OCI-LY3 (cell line): ENCODE results near the gene IFNG-AS1.

Source experiments
- H2AFZ ChIP-seq: fragments of 200-600, 300-600 bp; shearing (Covaris generic); 2 replicates; pipeline ENCODE4 v1.6.0; 2014; ENCODE audit warnings: antibody characterized with exemption, low read depth, low read length
- H3K27ac ChIP-seq: fragments of 200-600, 300-600 bp; sonication (generic); 2 replicates; pipeline ENCODE4 v1.5.1; 2014; ENCODE audit warnings: mild to moderate bottlenecking, low read length, moderate library complexity, mixed read lengths
- H3K27me3 ChIP-seq: fragments of 200-600, 300-600 bp; sonication (generic); 2 replicates; pipeline ENCODE4 v1.6.1; 2014; ENCODE audit warnings: low read depth, low read length, mixed read lengths
- H3K36me3 ChIP-seq: fragments of 200-600, 300-600 bp; sonication (generic); replicated peaks from 2 replicates; pipeline ENCODE3; 2014; ENCODE audit warnings: low read depth, low read length, mixed read lengths
- H3K4me1 ChIP-seq: fragments of 300-600, 200-600 bp; sonication (generic); 2 replicates; pipeline ENCODE4 v1.6.1; 2014; ENCODE audit warnings: low read length, mixed read lengths
- H3K4me2 ChIP-seq: fragments of 200-600, 300-600 bp; sonication (generic); 2 replicates; pipeline ENCODE4 v1.6.1; 2014; ENCODE audit warnings: low read length, mixed read lengths
- H3K4me3 ChIP-seq: fragments of 300-600, 200-600 bp; sonication (generic); 2 replicates; pipeline ENCODE4 v1.5.1; 2014; ENCODE audit warnings: antibody characterized with exemption, mild to moderate bottlenecking, low read length, moderate library complexity
- H3K79me2 ChIP-seq: fragments of 300-600, 200-600 bp; shearing (Covaris generic); 2 replicates; pipeline ENCODE4 v1.6.1; 2014; ENCODE audit warnings: mild to moderate bottlenecking, low read length, mixed read lengths
- H3K9ac ChIP-seq: fragments of 300-600, 200-600 bp; shearing (Covaris generic); 2 replicates; pipeline ENCODE4 v1.6.0; 2014; ENCODE audit warnings: mild to moderate bottlenecking, low read length, moderate library complexity
- H3K9me3 ChIP-seq: fragments of 200-600, 300-600 bp; shearing (Covaris generic); 2 replicates; pipeline ENCODE4 v1.6.1; 2014; ENCODE audit warnings: low read length, mixed read lengths; ENCODE audit not compliant: insufficient read depth
- H4K20me1 ChIP-seq: fragments of 200-600, 300-600 bp; sonication (generic); 2 replicates; pipeline ENCODE4 v1.6.1; 2016; ENCODE audit warnings: low read length, mixed read lengths; ENCODE audit not compliant: insufficient read depth
- CTCF ChIP-seq: fragments of 200-600, 300-600 bp; sonication (generic); IDR thresholded peaks from 2 replicates; pipeline ENCODE4 v1.5.1; 2014; ENCODE audit warnings: antibody characterized with exemption, low read length, low read depth
- EZH2phosphoT487 ChIP-seq: fragments of 200-600 bp; shearing (Covaris generic); IDR thresholded peaks from 2 replicates; pipeline ENCODE4 v1.6.1; 2018; ENCODE audit warnings: antibody characterized with exemption, mixed run types, low read depth

IFNG-AS1 gene

GRCh38 chr12:67968725-67969124 lies 20.5 kb upstream of the IFNG-AS1 start:
- H3K4me2 ChIP-seq = no peak overlapping the region
- no peak overlapping the region for H2AFZ ChIP-seq
- 0 out of 2 replicates have a peak, but pooled peaks cover 8% of the 10 kb centered on the region for H3K27me3 ChIP-seq
- H3K36me3 ChIP-seq = no peaks in the 10 kb centered on the region
- TF ChIP-seq EZH2phosphoT487 = no peak
- TF ChIP-seq CTCF = no peak
- no peaks in the 10 kb centered on the region for H3K79me2 ChIP-seq
- no peaks in the 10 kb centered on the region for H4K20me1 ChIP-seq
- no peak overlapping the region for H3K27ac ChIP-seq
- peaks cover 6% of the 10 kb centered on the region; the same call in 1 of the 2 replicates for H3K4me1 ChIP-seq
- no peak overlapping the region for H3K9ac ChIP-seq
- H3K4me3 ChIP-seq = no peak overlapping the region
- H3K9me3 ChIP-seq = no peaks in the 10 kb centered on the region

- no peaks in the 10 kb centered on the region for H4K20me1 ChIP-seq
- TF ChIP-seq EZH2phosphoT487 = no peak
- no peak for TF ChIP-seq CTCF
- 0 out of 2 replicates have a peak, but pooled peaks cover 8% of the 10 kb centered on the region for H3K27me3 ChIP-seq
- H2AFZ ChIP-seq = no peak overlapping the region
- no peak overlapping the region for H3K4me3 ChIP-seq
- H3K9ac ChIP-seq = no peak overlapping the region
- H3K79me2 ChIP-seq = no peaks in the 10 kb centered on the region
- peaks cover 6% of the 10 kb centered on the region; the same call in 1 of the 2 replicates for H3K4me1 ChIP-seq
- H3K27ac ChIP-seq = no peak overlapping the region
- no peak overlapping the region for H3K4me2 ChIP-seq
- H3K36me3 ChIP-seq = no peaks in the 10 kb centered on the region
- no peaks in the 10 kb centered on the region for H3K9me3 ChIP-seq
These were observed 20.0 kb upstream of the IFNG-AS1 start for GRCh38 chr12:67969134-67969802.

- H3K36me3 ChIP-seq = no peaks in the 10 kb centered on the region
- H3K9me3 ChIP-seq = no peaks in the 10 kb centered on the region
- H3K79me2 ChIP-seq = no peaks in the 10 kb centered on the region
- no peak for TF ChIP-seq CTCF
- H2AFZ ChIP-seq = no peak overlapping the region
- no peak overlapping the region for H3K9ac ChIP-seq
- H4K20me1 ChIP-seq = no peaks in the 10 kb centered on the region
- no peak overlapping the region for H3K27ac ChIP-seq
- H3K4me1 ChIP-seq = no peaks in the 10 kb centered on the region
- H3K27me3 ChIP-seq = no peaks in the 10 kb centered on the region
- H3K4me3 ChIP-seq = no peak overlapping the region
- H3K4me2 ChIP-seq = no peak overlapping the region
These were observed 11.6 kb upstream of the IFNG-AS1 start for GRCh38 chr12:67977668-67978067.

GRCh38 chr12:67980391-67980790 lies 8.9 kb upstream of the IFNG-AS1 start:
- no peak overlapping the region for H3K4me2 ChIP-seq

More at GRCh38 chr12:67980391-67980790, 8.9 kb upstream of the IFNG-AS1 start:
- H2AFZ ChIP-seq = no peak overlapping the region
- H4K20me1 ChIP-seq = no peaks in the 10 kb centered on the region
- H3K27me3 ChIP-seq = no peaks in the 10 kb centered on the region
- H3K27ac ChIP-seq = no peak overlapping the region
- no peak overlapping the region for H3K4me3 ChIP-seq
- no peaks in the 10 kb centered on the region for H3K4me1 ChIP-seq
- TF ChIP-seq EZH2phosphoT487 (no peak), CTCF (no peak)
- no peak overlapping the region for H3K9ac ChIP-seq
- H3K9me3 ChIP-seq = no peaks in the 10 kb centered on the region
- H3K79me2 ChIP-seq = no peaks in the 10 kb centered on the region
- H3K36me3 ChIP-seq = no peaks in the 10 kb centered on the region
